Stimulated activated CD4-positive, alpha-beta T cell treated with anti-CD3 and anti-CD28 coated beads, Interleukin-12 subunit alpha, Interleukin-12 subunit beta, amount 100 ng/mL, for 24 hours (primary cell): ENCODE results near the gene RIN3.
"Not testable (repeated sequence)": the region's sequence is repeated elsewhere in the genome, so short reads cannot be mapped to it uniquely, and the experiment has no call there.

ENCODE experiments used
- DNase-seq, 2 experiments: peaks; one replicate each; pipeline ENCODE4 v3.0.0-alpha.2; 2020; ENCODE audit warnings: low read depth in 2 of 2

Gene RIN3

DNA sequence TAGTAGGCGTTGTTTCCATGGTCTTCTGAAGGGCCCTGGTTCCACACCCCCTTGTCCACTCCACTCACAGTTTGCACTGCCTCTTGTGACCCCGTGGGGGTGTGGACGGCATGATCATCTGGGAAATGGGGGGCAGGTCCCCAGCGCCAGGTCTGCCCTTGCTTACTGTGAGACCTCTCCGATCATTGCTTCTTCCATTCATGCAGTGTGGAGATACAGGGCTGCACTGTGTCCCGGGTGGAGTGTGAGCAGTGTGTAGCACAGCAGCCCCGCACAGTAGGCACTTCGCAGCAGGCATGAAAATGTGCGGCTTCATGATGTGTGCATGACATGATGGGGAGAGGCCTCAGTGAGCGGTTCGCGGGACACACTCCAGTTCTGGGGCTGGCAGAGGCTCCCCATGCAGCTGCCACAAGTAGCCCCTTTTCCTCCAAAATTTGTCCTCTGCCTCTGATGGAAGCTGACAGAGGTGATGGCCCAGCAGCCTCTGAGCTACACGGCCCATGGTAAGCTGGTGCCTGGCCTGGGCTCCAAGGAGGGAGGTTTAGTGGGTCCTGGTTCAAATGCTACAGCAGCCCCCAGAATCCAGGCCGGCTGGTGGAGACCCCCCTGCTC lies 15.0 kb downstream of the RIN3 start:
- no peak for DNase-seq

DNA sequence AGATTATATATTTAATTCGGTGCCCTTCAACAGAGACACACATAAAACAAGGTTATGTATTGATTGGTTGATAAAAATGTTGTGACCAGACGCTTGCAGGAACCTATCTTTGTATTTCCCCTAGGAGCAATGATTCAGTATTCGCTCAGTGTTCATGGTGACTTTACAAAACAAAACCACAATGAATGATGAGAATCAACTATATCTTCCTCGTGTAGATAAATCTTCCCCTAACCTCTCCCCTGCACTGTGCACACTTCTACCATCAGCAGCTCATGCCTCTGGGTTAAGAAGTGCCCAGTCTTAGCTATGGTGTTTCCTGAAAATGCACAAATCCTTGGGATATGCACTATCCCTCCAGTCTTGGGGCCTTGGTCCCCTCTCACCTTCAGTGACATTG lies 16.3 kb downstream of the RIN3 start:
- DNase-seq: no peak

GRCh38 chr14:92531106-92531873 lies 17.7 kb downstream of the RIN3 start:
- DNase-seq: peak in 1 of 2 experiments; percentile 24

- no peak for DNase-seq
These were observed 19.0 kb downstream of the RIN3 start for GRCh38 chr14:92532490-92533163.

DNA sequence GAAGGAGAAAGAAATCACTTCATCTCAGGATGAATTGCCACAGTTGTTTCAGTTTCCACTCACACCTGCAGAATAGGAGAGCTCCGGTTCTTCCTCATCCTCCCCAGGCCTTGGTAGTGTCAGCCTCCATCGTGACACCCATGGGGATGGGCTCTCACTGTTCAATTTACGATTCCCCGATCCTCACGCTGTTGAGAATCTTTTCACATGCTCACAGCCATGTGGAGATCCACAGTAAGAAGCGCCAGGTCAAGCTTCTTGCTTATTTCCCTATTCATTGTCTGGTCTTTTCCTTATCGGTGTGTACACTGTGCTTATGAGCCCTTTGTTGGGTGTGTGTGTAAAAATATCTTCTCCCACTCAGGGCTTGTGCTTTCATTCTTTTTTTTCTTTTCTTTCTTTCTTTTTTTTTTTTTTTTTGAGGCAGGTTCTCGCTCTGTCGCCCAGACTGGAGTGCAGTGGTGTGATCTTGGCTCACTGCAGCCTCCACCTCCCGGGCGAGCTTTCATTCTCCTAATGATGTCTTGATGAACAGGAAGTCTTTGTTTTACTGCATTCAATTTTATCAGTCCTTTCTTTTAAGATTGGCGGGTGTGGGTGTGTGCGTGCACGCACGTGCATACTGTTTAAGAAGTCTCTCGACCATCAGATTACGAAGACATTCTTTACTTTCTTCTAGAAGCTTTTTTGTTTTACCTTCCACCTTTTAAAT lies 21.5 kb downstream of the RIN3 start:
- no peak for DNase-seq

- DNase-seq: not testable (repeated sequence)
These were observed 22.6 kb downstream of the RIN3 start for GRCh38 chr14:92536231-92536630.

- no peak for DNase-seq
These were observed 24.9 kb downstream of the RIN3 start for GRCh38 chr14:92538412-92538985.

DNA sequence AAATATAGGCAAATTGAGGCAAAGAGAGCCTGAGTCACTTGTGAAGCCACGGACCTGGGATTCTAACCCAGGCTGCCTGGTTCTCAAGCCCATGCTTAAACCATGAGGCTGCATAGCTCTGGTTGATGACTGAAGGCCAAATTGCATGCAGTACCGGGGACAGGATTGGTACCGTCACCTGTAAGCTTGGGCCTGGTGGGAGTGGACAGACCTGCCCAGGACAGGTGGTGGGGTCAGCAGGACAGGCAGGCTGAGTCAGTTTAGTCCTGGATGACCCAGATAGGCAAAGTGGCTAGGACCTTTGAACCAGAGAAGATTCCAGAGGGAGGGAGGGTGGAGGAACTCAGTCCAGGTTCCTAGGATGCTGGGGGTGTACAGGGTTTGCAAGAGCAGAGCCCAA lies 25.8 kb downstream of the RIN3 start:
- no peak for DNase-seq

DNA sequence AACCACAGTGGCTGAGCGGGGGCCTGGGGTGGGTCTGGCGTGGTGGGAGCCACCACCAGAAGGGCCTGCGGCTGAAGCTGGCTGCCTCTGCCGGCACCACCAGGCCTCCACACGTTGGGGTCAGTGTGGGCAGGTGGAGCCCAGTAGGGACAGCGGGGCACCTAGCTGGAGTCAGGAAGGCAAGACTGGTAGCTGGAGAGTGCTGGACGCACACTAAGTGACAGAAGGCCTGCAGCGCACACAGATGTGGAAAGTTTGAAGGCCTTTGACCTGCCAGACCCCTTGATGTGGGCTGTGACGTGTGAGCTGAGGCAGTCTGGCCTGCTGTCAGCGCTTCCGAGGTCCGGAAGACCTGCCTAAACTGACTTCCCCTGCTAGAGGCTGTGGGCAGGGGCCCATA lies 26.3 kb downstream of the RIN3 start:
- DNase-seq: no peak

DNA sequence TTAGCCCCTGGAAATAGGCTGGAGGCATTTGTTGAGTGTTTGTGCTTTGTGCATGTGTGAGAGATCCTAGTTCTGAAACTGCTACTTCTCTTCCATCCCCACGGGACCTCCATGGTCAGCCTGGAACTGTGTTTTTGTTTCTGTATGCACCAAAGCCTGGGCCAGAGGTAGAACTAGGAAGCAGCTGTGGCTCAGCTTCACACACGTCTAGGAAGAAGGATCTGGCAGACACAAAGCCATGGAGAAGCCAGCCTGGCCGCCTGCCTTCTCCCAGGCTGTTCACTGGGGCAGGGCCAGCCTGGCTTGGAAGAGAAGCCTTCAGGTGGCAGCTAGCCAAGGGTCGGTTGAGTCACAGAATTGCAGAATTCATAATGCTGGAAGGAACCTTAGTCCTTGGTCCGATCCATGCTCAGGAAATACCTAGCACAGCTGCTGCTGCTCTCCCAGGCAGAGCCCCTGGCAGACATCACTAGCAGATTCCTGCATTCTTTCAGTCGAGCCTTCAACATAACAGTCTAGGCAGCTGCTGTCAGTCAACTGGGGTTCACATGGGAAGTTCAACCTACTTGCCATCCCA lies 27.0 kb downstream of the RIN3 start:
- no peak for DNase-seq

DNA sequence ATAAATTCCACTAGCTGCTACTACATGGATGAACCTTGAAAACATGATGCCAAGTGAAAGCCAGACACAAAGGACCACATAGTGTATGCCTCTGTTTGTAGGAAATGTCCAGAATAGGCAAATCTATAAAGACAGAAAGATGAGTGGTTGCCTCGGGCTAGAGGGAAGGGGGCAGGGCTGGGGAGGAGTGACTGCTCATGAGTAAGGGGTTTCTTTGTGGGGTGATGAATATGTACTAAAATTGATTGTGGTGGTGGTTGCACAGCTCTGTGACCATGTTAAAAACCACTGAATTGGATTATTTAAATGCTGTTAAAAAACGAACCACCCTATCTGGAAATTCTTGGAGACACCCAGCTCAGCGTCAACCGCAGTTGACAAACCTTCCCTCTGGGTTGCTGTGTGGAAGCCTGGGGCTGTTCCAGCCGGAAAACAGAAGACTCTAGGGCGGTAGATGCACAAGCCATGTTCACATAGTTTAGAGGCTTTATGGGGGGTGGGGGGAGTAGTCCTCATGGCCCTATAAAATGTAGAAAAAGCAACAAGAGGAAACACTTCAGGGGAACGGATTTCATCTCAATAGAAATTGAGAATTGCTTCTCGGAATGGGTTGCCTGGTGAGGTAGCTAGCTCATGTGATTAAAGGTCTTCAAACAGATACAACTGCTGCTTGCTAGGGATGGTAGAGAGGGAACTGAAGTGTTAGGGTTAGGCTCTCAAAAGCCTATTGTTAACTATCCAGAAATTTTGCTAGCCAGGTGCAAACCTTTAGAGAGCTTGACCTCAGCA lies 29.4 kb downstream of the RIN3 start:
- no peak for DNase-seq

DNA sequence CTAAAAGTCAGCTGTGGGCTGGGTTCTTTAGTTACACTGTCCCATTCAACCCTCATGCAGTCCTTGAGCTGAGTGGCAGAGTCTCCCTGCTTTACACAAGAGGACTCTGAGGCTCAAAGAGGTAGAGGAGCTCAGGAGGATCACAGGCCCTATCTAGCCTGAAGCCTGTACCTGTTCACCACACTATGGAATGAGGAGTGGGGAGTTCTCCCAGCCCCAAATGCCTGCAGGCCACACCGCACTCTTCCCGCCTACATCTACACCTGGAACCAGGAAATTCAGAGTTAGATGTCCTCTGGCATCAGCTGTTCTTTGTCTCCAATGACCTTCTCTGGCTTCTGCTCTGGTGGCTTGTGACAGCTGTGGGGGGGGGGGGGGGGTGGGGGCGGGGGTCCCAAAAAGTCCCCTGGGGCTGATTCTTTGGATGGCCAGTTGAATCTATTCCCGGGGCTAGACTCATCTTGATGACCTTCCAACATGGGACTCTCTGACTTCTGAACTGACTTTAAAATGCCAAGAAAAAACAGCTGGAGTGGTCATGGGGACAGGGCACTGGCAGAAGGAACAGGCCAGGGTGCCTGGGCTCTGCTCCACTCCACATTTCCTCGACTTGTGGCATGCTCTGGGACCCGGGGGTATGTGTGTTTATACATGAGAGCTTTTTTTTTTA lies 30.6 kb downstream of the RIN3 start:
- DNase-seq: no peak

GRCh38 chr14:92546347-92547053 lies 32.9 kb downstream of the RIN3 start:
- DNase-seq: no peak

GRCh38 chr14:92549105-92549858 lies 35.7 kb downstream of the RIN3 start:
- no peak for DNase-seq

DNA sequence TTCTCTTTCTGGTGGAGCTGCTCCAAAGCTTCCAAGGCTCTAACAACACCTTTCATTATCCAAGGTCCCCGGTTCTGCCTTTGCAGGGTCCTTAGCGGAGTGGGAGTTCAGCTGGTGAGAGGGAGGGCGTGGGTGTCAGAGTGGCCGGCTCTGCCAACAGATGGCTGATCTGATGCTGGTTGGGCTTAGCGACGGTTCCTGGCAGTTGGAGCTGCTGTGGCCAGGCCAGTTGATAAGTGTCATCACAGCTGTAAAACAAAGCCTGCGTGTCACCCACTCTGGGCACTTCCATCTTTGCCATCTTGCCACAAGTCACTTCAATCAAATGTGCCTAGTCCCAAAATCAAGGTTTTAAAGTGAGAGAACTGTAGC lies 36.3 kb downstream of the RIN3 start:
- no peak for DNase-seq

DNA sequence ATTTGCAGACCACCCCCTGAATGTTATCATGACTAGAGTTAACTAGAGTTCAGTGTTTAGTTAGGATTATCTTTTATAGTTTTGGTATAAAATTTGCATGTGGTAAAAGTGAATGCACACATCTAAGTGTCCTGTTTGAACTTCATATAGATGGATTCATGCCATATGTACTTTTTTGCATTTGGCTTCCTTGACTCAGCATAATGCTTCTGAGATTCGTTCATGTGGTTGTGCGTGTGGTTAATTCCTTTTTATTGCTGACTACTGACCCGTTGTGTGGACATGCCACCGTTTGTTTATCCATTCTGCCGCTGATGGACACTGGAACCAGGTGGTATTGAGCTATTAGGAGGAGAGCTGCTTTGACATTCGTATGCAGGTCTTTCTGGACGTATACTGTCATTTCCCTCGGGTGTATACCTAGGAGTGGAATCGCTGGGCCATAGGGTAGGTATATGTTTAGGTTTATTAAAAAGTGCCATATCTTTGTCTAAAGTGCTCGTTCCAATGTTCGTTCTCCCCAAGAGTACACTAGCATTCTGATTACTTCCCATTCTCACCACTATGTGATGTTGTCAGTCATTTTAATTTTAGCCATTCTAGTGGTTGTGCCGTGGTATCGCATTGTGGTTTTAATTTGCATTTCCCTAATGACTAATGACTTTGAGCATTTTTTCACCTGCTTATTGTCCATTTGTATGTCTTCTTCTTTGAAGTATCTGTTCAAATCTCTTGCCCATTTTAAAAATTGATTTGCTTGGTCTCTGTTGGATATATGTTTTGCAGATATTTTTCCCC lies 37.7 kb downstream of the RIN3 start:
- no peak for DNase-seq

GRCh38 chr14:92552066-92552465 lies 38.5 kb downstream of the RIN3 start:
- DNase-seq: no peak

GRCh38 chr14:92553438-92553837 lies 39.9 kb downstream of the RIN3 start:
- DNase-seq: no peak
